ENCODE data around the gene NEK2. TPM values are rescaled to one million over a fixed set of nuclear protein-coding genes. Genes with fewer than 3 reads are reported as not detected.
"Not testable (repeated sequence)": the region's sequence is repeated elsewhere in the genome, so short reads cannot be mapped to it uniquely, and the experiment has no call there.

NEK2 gene
- total RNA-seq, 3 donors from 2014 or later, result 1.2 to 2.0 (median 2.0) TPM

- not testable (repeated sequence) for H3K4me1 Mint-ChIP-seq (ENCODE audit: low read depth)
Measured at GRCh38 chr1:211625866-211626265, 49.6 kb downstream of the NEK2 start.

GRCh38 chr1:211625040-211625439 is 50.4 kb downstream of the NEK2 start:
- Mint-ChIP-seq H3K36me3 (ENCODE audit: insufficient read depth) (no peaks in the 10 kb centered on the region), H3K9me3 (no peaks in the 10 kb centered on the region), H3K4me1 (ENCODE audit: low read depth) (peaks cover 6% of the 10 kb centered on the region), H3K27me3 (ENCODE audit: low read depth) (no peaks in the 10 kb centered on the region), H3K4me3 (no peak overlapping the region)
- ATAC-seq (no peak), DNase-seq (no peak)

More at GRCh38 chr1:211625866-211626265, 49.6 kb downstream of the NEK2 start:
- ATAC-seq; H3K36me3 Mint-ChIP-seq (ENCODE audit: insufficient read depth); H3K27me3 Mint-ChIP-seq (ENCODE audit: low read depth); DNase-seq; H3K4me3 Mint-ChIP-seq; H3K9me3 Mint-ChIP-seq: not testable (repeated sequence)

GRCh38 chr1:211623515-211623914 is 51.9 kb downstream of the NEK2 start:
- Mint-ChIP-seq H3K27me3 (ENCODE audit: low read depth) (no peaks in the 10 kb centered on the region), H3K4me1 (ENCODE audit: low read depth) (peaks cover 6% of the 10 kb centered on the region), H3K9me3 (no peaks in the 10 kb centered on the region), H3K4me3 (no peak overlapping the region), H3K36me3 (ENCODE audit: insufficient read depth) (no peaks in the 10 kb centered on the region)
- DNase-seq, result no peak
- no peak for ATAC-seq

GRCh38 chr1:211621447-211622198 is 53.8 kb downstream of the NEK2 start:
- DNase-seq, result no peak
- Mint-ChIP-seq H3K9me3 (no peaks in the 10 kb centered on the region), H3K36me3 (ENCODE audit: insufficient read depth) (no peaks in the 10 kb centered on the region), H3K27me3 (ENCODE audit: low read depth) (no peaks in the 10 kb centered on the region), H3K4me1 (ENCODE audit: low read depth) (peaks cover 6% of the 10 kb centered on the region), H3K4me3 (no peak overlapping the region)
- ATAC-seq, result no peak

GRCh38 chr1:211620097-211620496 is 55.3 kb downstream of the NEK2 start:
- H3K9me3 Mint-ChIP-seq, result no peaks in the 10 kb centered on the region
- no peaks in the 10 kb centered on the region for H3K27me3 Mint-ChIP-seq (ENCODE audit: low read depth)
- ATAC-seq (no peak), DNase-seq (no peak)
- H3K4me3 Mint-ChIP-seq, result no peak overlapping the region
- peaks cover 6% of the 10 kb centered on the region for H3K4me1 Mint-ChIP-seq (ENCODE audit: low read depth)
- no peaks in the 10 kb centered on the region for H3K36me3 Mint-ChIP-seq (ENCODE audit: insufficient read depth)

GRCh38 chr1:211619033-211619996 is 56.1 kb downstream of the NEK2 start:
- DNase-seq (no peak), ATAC-seq (no peak)
- Mint-ChIP-seq H3K9me3 (no peaks in the 10 kb centered on the region), H3K4me3 (no peak overlapping the region), H3K36me3 (ENCODE audit: insufficient read depth) (no peaks in the 10 kb centered on the region), H3K27me3 (ENCODE audit: low read depth) (no peaks in the 10 kb centered on the region), H3K4me1 (ENCODE audit: low read depth) (peaks cover 6% of the 10 kb centered on the region)

- Mint-ChIP-seq H3K27me3 (ENCODE audit: low read depth) (no peaks in the 10 kb centered on the region), H3K9me3 (no peaks in the 10 kb centered on the region), H3K4me1 (ENCODE audit: low read depth) (no peaks in the 10 kb centered on the region), H3K36me3 (ENCODE audit: insufficient read depth) (no peaks in the 10 kb centered on the region), H3K4me3 (no peak overlapping the region)
- DNase-seq (no peak), ATAC-seq (no peak)
Measured at GRCh38 chr1:211616965-211617297, 58.5 kb downstream of the NEK2 start.

- H3K36me3 Mint-ChIP-seq (ENCODE audit: insufficient read depth), result no peaks in the 10 kb centered on the region
- ATAC-seq, result no peak
- H3K27me3 Mint-ChIP-seq (ENCODE audit: low read depth), result no peaks in the 10 kb centered on the region
- no peaks in the 10 kb centered on the region for H3K4me1 Mint-ChIP-seq (ENCODE audit: low read depth)
- H3K4me3 Mint-ChIP-seq, result no peak overlapping the region
- no peaks in the 10 kb centered on the region for H3K9me3 Mint-ChIP-seq
- DNase-seq, result no peak
Measured at GRCh38 chr1:211616231-211616964, 59.0 kb downstream of the NEK2 start.

GRCh38 chr1:211614615-211615014 is 60.8 kb downstream of the NEK2 start:
- DNase-seq, result no peak
- Mint-ChIP-seq H3K36me3 (ENCODE audit: insufficient read depth) (no peaks in the 10 kb centered on the region), H3K9me3 (no peaks in the 10 kb centered on the region), H3K4me1 (ENCODE audit: low read depth) (no peaks in the 10 kb centered on the region), H3K4me3 (no peak overlapping the region), H3K27me3 (ENCODE audit: low read depth) (no peaks in the 10 kb centered on the region)
- no peak for ATAC-seq

- Mint-ChIP-seq H3K4me1 (ENCODE audit: low read depth) (no peaks in the 10 kb centered on the region), H3K9me3 (no peaks in the 10 kb centered on the region), H3K36me3 (ENCODE audit: insufficient read depth) (no peaks in the 10 kb centered on the region), H3K27me3 (ENCODE audit: low read depth) (no peaks in the 10 kb centered on the region), H3K4me3 (no peak overlapping the region)
- DNase-seq (no peak), ATAC-seq (no peak)
Measured at GRCh38 chr1:211613951-211614350, 61.5 kb downstream of the NEK2 start.

GRCh38 chr1:211613108-211613947 is 62.1 kb downstream of the NEK2 start:
- ATAC-seq (no peak), DNase-seq (no peak)
- Mint-ChIP-seq H3K36me3 (ENCODE audit: insufficient read depth) (no peaks in the 10 kb centered on the region), H3K9me3 (no peaks in the 10 kb centered on the region), H3K27me3 (ENCODE audit: low read depth) (no peaks in the 10 kb centered on the region), H3K4me1 (ENCODE audit: low read depth) (no peaks in the 10 kb centered on the region), H3K4me3 (no peak overlapping the region)

- Mint-ChIP-seq H3K9me3 (no peaks in the 10 kb centered on the region), H3K27me3 (ENCODE audit: low read depth) (no peaks in the 10 kb centered on the region), H3K36me3 (ENCODE audit: insufficient read depth) (no peaks in the 10 kb centered on the region), H3K4me1 (ENCODE audit: low read depth) (peaks cover 3% of the 10 kb centered on the region), H3K4me3 (no peak overlapping the region)
- ATAC-seq, result no peak
- no peak for DNase-seq
Measured at GRCh38 chr1:211612786-211613107, 62.7 kb downstream of the NEK2 start.

All from activated T-cell treated with anti-CD3 and anti-CD28 coated beads, Interleukin-2, amount 50 U/mL, for 4 hours (primary cell).